ENCODE results near the gene RASSF8. TPM values are rescaled to one million over a fixed set of nuclear protein-coding genes. Genes with fewer than 3 reads are reported as not detected.

The RASSF8 gene
- total RNA-seq, 6 donors from 2014 or later, result 23.0 to 78.5 (median 60.7) TPM

GRCh38 chr12:25982416-25982815 lies 23.9 kb downstream of the RASSF8 start:
- 0% methylated on average over 1 of the region's 1 CpG for WGBS, 2 donors
- H3K27ac ChIP-seq, result no peak overlapping the region
- TF ChIP-seq POLR2AphosphoS5 (IDR thresholded peaks at IDR 0.05) (no peak), POLR2A (IDR thresholded peaks at IDR 0.05) (no peak), CTCF (IDR thresholded peaks at IDR 0.05) (no peak), EP300 (IDR thresholded peaks at IDR 0.05) (no peak)
- no peak overlapping the region for H3K4me3 ChIP-seq
- H3K36me3 ChIP-seq, result no peaks in the 10 kb centered on the region
- peaks cover 12 to 36% (median 30%) of the 10 kb centered on the region in 4 donors for H3K4me1 ChIP-seq
- DNase-seq, result no peak
- H3K9me3 ChIP-seq, result no peaks in the 10 kb centered on the region
- ATAC-seq (ENCODE audit: low FRiP score in 2 of 2), result no peak
- no peaks in the 10 kb centered on the region for H3K27me3 ChIP-seq

- Histone ChIP-seq H3K4me1 (peaks cover 16 to 36% (median 30%) of the 10 kb centered on the region in 4 donors), H3K9me3 (no peaks in the 10 kb centered on the region), H3K27me3 (no peaks in the 10 kb centered on the region), H3K27ac (no peak overlapping the region), H3K36me3 (no peaks in the 10 kb centered on the region), H3K4me3 (no peak overlapping the region)
- ATAC-seq (ENCODE audit: low FRiP score in 2 of 2), result no peak
- no peak for DNase-seq
- WGBS, 2 donors, result 89 to 96% methylated on average over 4 of the region's 4 CpGs
- TF ChIP-seq POLR2A (IDR thresholded peaks at IDR 0.05), result no peak
- no peak for TF ChIP-seq POLR2AphosphoS5 (IDR thresholded peaks at IDR 0.05)
- no peak for TF ChIP-seq CTCF (IDR thresholded peaks at IDR 0.05)
- TF ChIP-seq EP300 (IDR thresholded peaks at IDR 0.05), result no peak
Measured at GRCh38 chr12:25983625-25984024, 25.1 kb downstream of the RASSF8 start.

GRCh38 chr12:25984759-25985158 lies 26.3 kb downstream of the RASSF8 start:
- DNase-seq (no peak), ATAC-seq (ENCODE audit: low FRiP score in 2 of 2) (no peak)
- H3K27me3 ChIP-seq, result no peaks in the 10 kb centered on the region
- 92 to 95% methylated on average over 2 of the region's 2 CpGs for WGBS, 2 donors
- H3K27ac ChIP-seq, result no peak overlapping the region
- no peak overlapping the region for H3K4me3 ChIP-seq
- TF ChIP-seq EP300 (IDR thresholded peaks at IDR 0.05) (no peak), POLR2A (IDR thresholded peaks at IDR 0.05) (no peak), CTCF (IDR thresholded peaks at IDR 0.05) (no peak), POLR2AphosphoS5 (IDR thresholded peaks at IDR 0.05) (no peak)
- no peaks in the 10 kb centered on the region for H3K36me3 ChIP-seq
- H3K9me3 ChIP-seq, result no peaks in the 10 kb centered on the region
- peaks cover 11 to 29% (median 23%) of the 10 kb centered on the region in 4 donors for H3K4me1 ChIP-seq

- H3K27ac ChIP-seq, result no peak overlapping the region
- WGBS, 2 donors, result 67 to 70% methylated on average over 8 of the region's 8 CpGs
Measured at GRCh38 chr12:25985316-25986175, 27.1 kb downstream of the RASSF8 start.

More at GRCh38 chr12:25985316-25986175, 27.1 kb downstream of the RASSF8 start:
- Histone ChIP-seq H3K27me3 (no peaks in the 10 kb centered on the region), H3K4me3 (no peak overlapping the region), H3K4me1 (peaks cover 11 to 27% (median 19%) of the 10 kb centered on the region in 4 donors), H3K9me3 (no peaks in the 10 kb centered on the region), H3K36me3 (no peaks in the 10 kb centered on the region)
- TF ChIP-seq CTCF (IDR thresholded peaks at IDR 0.05) (no peak), POLR2A (IDR thresholded peaks at IDR 0.05) (no peak), POLR2AphosphoS5 (IDR thresholded peaks at IDR 0.05) (no peak), EP300 (IDR thresholded peaks at IDR 0.05) (no peak)
- ATAC-seq (ENCODE audit: low FRiP score in 2 of 2) (peak in 1 of 2 donors; percentile 35), DNase-seq (no peak)
